ENCODE data around the gene FGF3. TPM values are rescaled to one million over a fixed set of nuclear protein-coding genes. Genes with fewer than 3 reads are reported as not detected.
"Not testable (repeated sequence)": the region's sequence is repeated elsewhere in the genome, so short reads cannot be mapped to it uniquely, and the experiment has no call there.

The FGF3 gene
- total RNA-seq, 1 donor from 2014 or later, result not detected

GRCh38 chr11:69773626-69774353 lies 45.4 kb downstream of the FGF3 start:
- DNase-seq (ENCODE audit: low read depth in 2 of 2), result no peak

GRCh38 chr11:69771466-69771865 lies 47.8 kb downstream of the FGF3 start:
- DNase-seq (ENCODE audit: low read depth in 2 of 2), result no peak

GRCh38 chr11:69770540-69770939 lies 48.7 kb downstream of the FGF3 start:
- DNase-seq (ENCODE audit: low read depth in 2 of 2), result no peak

GRCh38 chr11:69765498-69765995 lies 53.7 kb downstream of the FGF3 start:
- DNase-seq (ENCODE audit: low read depth in 2 of 2), result no peak

- not testable (repeated sequence) for DNase-seq (ENCODE audit: low read depth in 2 of 2)
Measured at GRCh38 chr11:69764918-69765317, 54.3 kb downstream of the FGF3 start.

- no peak for DNase-seq (ENCODE audit: low read depth in 2 of 2)
Measured at GRCh38 chr11:69760319-69760718, 58.9 kb downstream of the FGF3 start.

Other genes with a start within 250 kb of the FGF3 start
- 203 and 371 TPM in 2 replicates for gene CCND1, start 178.3 kb downstream of the FGF3 start, total RNA-seq
- gene LTO1, start 144.1 kb downstream of the FGF3 start, total RNA-seq, result 9.2 and 12.1 TPM in 2 replicates
- not detected in 2 replicates for gene FGF19, start 115.4 kb downstream of the FGF3 start, total RNA-seq
- not detected in 2 replicates for gene FGF4, start 44.1 kb downstream of the FGF3 start, total RNA-seq